ENCODE measurements around the gene MTR. TPM values are rescaled to one million over a fixed set of nuclear protein-coding genes. Genes with fewer than 3 reads are reported as not detected.

Gene MTR
- total RNA-seq, 1 donor from 2014 or later = 42.9 TPM

DNA sequence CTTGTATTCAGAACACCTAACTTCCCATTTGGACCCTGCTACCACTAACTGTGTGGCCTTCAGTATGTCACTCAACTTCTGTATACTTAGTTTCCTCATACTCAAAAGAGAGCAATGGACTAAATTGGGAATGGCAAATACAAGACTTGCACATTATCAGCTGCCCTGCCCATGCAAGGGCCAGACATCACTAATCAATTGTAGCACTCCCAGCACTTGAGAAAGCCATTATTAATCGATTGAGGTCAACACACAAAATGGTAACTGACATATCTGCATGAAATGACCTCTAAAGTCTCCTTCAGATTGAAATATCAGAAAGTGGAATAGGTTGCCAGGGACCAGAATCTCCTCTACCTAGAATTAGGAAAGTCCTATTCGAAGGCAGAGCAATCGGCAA lies 149.9 kb downstream of the MTR start:
- H3K27ac Mint-ChIP-seq (ENCODE audit: unreplicated experiment) = no peak overlapping the region
- H3K9me3 Mint-ChIP-seq = peaks cover 4% of the 10 kb centered on the region
- no peaks in the 10 kb centered on the region for H3K27me3 Mint-ChIP-seq (ENCODE audit: low read depth)
- no peak for DNase-seq (ENCODE audit: low read depth, low spot score)
- H3K36me3 Mint-ChIP-seq (ENCODE audit: low read depth) = no peaks in the 10 kb centered on the region
- TF ChIP-seq, protein P1, sequence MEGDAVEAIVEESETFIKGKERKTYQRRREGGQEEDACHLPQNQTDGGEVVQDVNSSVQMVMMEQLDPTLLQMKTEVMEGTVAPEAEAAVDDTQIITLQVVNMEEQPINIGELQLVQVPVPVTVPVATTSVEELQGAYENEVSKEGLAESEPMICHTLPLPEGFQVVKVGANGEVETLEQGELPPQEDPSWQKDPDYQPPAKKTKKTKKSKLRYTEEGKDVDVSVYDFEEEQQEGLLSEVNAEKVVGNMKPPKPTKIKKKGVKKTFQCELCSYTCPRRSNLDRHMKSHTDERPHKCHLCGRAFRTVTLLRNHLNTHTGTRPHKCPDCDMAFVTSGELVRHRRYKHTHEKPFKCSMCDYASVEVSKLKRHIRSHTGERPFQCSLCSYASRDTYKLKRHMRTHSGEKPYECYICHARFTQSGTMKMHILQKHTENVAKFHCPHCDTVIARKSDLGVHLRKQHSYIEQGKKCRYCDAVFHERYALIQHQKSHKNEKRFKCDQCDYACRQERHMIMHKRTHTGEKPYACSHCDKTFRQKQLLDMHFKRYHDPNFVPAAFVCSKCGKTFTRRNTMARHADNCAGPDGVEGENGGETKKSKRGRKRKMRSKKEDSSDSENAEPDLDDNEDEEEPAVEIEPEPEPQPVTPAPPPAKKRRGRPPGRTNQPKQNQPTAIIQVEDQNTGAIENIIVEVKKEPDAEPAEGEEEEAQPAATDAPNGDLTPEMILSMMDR (conservative IDR thresholded peaks at IDR 0.05) = no peak
- no peaks in the 10 kb centered on the region for H3K4me1 Mint-ChIP-seq
- H3K4me3 Mint-ChIP-seq = no peak overlapping the region

DNA sequence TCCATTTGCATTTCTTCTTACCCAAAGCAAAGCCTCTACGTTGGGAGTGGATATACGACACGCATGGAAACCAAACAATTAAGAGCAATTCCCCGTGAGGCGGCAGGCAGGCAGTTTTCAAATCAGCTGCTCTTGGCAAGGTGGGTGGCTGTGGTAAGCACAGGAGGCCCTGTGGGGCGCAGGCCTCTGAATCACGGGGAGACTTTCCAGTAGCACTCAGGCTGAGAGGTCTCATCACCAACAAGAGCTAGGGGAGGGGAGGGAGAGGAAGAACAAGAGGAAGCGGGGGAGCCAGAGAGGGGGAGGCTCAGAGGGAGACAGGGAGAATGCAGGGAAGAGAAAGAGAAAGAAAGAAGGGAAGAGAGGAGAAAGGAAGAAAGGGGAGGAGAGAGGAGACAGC lies 152.7 kb downstream of the MTR start:
- TF ChIP-seq, protein P1 (conservative IDR thresholded peaks at IDR 0.05) = no peak
- H3K4me3 Mint-ChIP-seq = no peak overlapping the region
- no peak overlapping the region for H3K27ac Mint-ChIP-seq (ENCODE audit: unreplicated experiment)
- no peak for DNase-seq (ENCODE audit: low read depth, low spot score)
- no peaks in the 10 kb centered on the region for H3K4me1 Mint-ChIP-seq
- H3K36me3 Mint-ChIP-seq (ENCODE audit: low read depth) = no peaks in the 10 kb centered on the region
- H3K9me3 Mint-ChIP-seq = peaks cover 2% of the 10 kb centered on the region
- no peaks in the 10 kb centered on the region for H3K27me3 Mint-ChIP-seq (ENCODE audit: low read depth)

DNA sequence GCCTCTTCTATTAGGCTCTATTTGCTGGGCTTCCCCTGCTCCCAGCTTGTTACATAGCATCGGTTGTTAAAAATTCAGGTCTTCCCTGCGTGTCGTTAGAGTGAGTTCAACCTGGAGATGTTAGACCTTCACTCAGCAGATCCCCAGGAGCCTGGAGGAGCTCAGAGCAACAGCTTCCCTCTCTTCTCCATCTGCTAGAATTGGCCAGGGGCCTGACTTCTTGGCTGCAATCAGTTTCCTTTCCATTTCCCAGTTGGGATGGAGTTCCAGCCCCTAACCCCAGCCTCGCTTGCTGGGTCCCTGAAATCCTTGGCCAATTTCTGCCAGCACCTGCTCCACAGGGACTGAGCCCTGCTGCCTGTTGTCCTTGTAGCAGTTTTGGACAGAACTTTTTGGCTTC lies 153.3 kb downstream of the MTR start:
- H3K27me3 Mint-ChIP-seq (ENCODE audit: low read depth) = no peaks in the 10 kb centered on the region
- H3K4me1 Mint-ChIP-seq = peaks cover 4% of the 10 kb centered on the region
- H3K9me3 Mint-ChIP-seq = peaks cover 2% of the 10 kb centered on the region
- no peaks in the 10 kb centered on the region for H3K36me3 Mint-ChIP-seq (ENCODE audit: low read depth)
- H3K27ac Mint-ChIP-seq (ENCODE audit: unreplicated experiment) = no peak overlapping the region
- DNase-seq (ENCODE audit: low read depth, low spot score) = no peak
- TF ChIP-seq, protein P1 (conservative IDR thresholded peaks at IDR 0.05) = no peak
- H3K4me3 Mint-ChIP-seq = no peak overlapping the region

DNA sequence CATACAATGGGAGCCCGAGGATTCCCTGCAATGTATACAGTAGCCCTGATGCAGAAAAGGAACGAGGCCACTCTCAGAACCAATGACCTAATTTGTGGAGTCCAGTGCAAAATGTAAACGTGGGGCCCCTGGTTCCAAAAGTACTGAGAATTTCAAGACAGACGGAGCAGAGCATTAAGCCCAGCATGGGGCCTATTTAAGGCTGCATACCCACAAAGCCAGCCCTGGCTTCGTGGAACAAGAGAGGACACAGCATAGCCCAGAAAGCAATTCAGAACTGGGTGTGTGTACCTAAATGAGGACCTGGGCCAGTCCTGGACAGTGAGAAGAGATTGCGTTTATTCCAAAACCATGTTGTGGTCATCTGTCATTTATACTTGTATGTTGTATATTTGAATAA lies 153.9 kb downstream of the MTR start:
- Mint-ChIP-seq H3K4me1 (peaks cover 8% of the 10 kb centered on the region), H3K4me3 (no peak overlapping the region), H3K9me3 (peaks cover 2% of the 10 kb centered on the region), H3K27ac (ENCODE audit: unreplicated experiment) (no peak overlapping the region), H3K36me3 (ENCODE audit: low read depth) (no peaks in the 10 kb centered on the region), H3K27me3 (ENCODE audit: low read depth) (no peaks in the 10 kb centered on the region)
- TF ChIP-seq, protein P1 (conservative IDR thresholded peaks at IDR 0.05) = no peak
- no peak for DNase-seq (ENCODE audit: low read depth, low spot score)

GRCh38 chr1:236950365-236950764 lies 155.3 kb downstream of the MTR start:
- H3K4me3 Mint-ChIP-seq = no peak overlapping the region
- TF ChIP-seq, protein P1 (conservative IDR thresholded peaks at IDR 0.05) = no peak
- H3K36me3 Mint-ChIP-seq (ENCODE audit: low read depth) = no peaks in the 10 kb centered on the region
- H3K9me3 Mint-ChIP-seq = peaks cover 6% of the 10 kb centered on the region
- no peaks in the 10 kb centered on the region for H3K27me3 Mint-ChIP-seq (ENCODE audit: low read depth)
- DNase-seq (ENCODE audit: low read depth, low spot score) = no peak
- H3K27ac Mint-ChIP-seq (ENCODE audit: unreplicated experiment) = no peak overlapping the region
- H3K4me1 Mint-ChIP-seq = peaks cover 8% of the 10 kb centered on the region

DNA sequence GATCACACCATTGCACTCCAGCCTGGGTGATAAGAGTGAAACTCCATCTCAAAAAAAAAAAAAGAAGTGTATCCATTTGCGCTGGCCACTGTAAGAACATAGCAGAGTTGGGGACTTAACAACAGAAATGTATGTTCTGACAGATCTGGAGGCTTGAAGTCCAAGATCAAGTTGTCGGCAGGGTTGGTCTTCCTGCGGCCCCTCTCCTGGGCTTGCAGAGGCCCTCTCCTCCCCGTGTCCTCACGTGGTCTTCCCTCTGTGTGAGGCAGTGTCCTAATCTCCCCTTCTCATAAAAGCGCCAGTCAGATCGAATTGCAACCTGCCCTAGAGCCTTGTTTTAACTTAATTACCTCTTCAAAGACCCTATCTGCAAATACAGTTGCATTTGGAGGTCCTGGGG lies 156.6 kb downstream of the MTR start:
- no peak for DNase-seq (ENCODE audit: low read depth, low spot score)
- TF ChIP-seq, protein P1 (conservative IDR thresholded peaks at IDR 0.05) = no peak
- Mint-ChIP-seq H3K4me1 (peaks cover 8% of the 10 kb centered on the region), H3K36me3 (ENCODE audit: low read depth) (no peaks in the 10 kb centered on the region), H3K27me3 (ENCODE audit: low read depth) (no peaks in the 10 kb centered on the region), H3K4me3 (no peak overlapping the region), H3K27ac (ENCODE audit: unreplicated experiment) (no peak overlapping the region), H3K9me3 (peaks cover 8% of the 10 kb centered on the region)

Data from neural crest cell (in vitro differentiated cells).